WTC11 (cell line): Measurements from ENCODE around the gene STPG3.

Experiments
- CBFB ChIP-seq: sonication (generic); formaldehyde crosslinking; IDR thresholded peaks from 2 replicates; pipeline ENCODE4 v1.8.1; 2022; ENCODE audit warnings: mild to moderate bottlenecking, low read depth, missing genetic modification reagents
- RORB ChIP-seq: fragments of 250-450 bp; sonication (Bioruptor Pico); IDR thresholded peaks from 2 replicates; pipeline ENCODE4 v1.9.0; 2021; ENCODE audit warnings: mild to moderate bottlenecking
- SP1 ChIP-seq: sonication (generic); formaldehyde crosslinking; conservative IDR thresholded peaks from 2 replicates; pipeline ENCODE4 v1.8.1; 2022; ENCODE audit warnings: missing genetic modification reagents
- ZNF138 ChIP-seq: sonication (generic); formaldehyde crosslinking; conservative IDR thresholded peaks from 2 replicates; pipeline ENCODE4 v1.8.1; 2022; ENCODE audit warnings: mild to moderate bottlenecking, moderate library complexity, missing genetic modification reagents
- ZNF396 ChIP-seq: fragments of 250-450 bp; sonication (Bioruptor Pico); IDR thresholded peaks from 2 replicates; pipeline ENCODE4 v1.8.0; 2021; ENCODE audit warnings: mild to moderate bottlenecking, moderate library complexity, borderline replicate concordance
- TF ChIP-seq, protein P1 (sequence below): fragments of 200-600 bp; IDR thresholded peaks from 2 replicates; pipeline ENCODE4 v1.8.0; 2022; ENCODE audit warnings: antibody characterized with exemption
- TF ChIP-seq, protein P2 (sequence below): sonication (generic); formaldehyde crosslinking; IDR thresholded peaks from 2 replicates; pipeline ENCODE4 v1.8.0; 2022; ENCODE audit warnings: mild to moderate bottlenecking, missing genetic modification reagents
- TF ChIP-seq, protein P3 (sequence below): sonication (generic); formaldehyde crosslinking; IDR thresholded peaks from 2 replicates; pipeline ENCODE4 v1.8.1; 2023; ENCODE audit warnings: mild to moderate bottlenecking, missing genetic modification reagents
- TF ChIP-seq, protein P4 (sequence below): sonication (generic); formaldehyde crosslinking; IDR thresholded peaks from 2 replicates; pipeline ENCODE4 v1.8.1; 2022; ENCODE audit warnings: low read depth, missing genetic modification reagents, borderline replicate concordance

DNA sequence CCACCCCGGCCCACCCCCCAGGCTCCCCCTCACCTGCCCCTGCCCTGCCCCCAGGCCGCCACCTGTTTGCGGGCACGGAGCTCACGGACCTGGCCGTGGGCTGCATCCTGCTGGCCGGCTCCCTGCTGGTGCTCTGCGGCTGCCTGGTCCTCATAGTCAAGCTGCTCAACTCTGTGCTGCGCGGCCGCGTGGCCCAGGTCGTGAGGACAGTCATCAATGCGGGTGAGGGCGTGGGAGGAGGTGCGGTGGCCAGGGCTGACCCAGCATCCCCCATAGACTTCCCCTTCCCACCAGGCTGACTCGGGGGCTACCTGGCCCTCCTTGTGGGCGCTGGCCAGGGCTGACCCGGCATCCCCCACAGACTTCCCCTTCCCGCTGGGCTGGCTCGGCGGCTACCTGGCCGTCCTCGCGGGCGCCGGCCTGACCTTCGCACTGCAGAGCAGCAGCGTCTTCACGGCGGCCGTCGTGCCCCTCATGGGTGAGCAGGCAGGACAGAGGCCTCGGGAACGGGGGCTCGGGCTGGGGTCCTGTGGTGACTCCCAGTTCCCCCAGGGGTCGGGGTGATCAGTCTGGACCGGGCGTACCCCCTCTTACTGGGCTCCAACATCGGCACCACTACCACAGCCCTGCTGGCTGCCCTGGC is 16.9 kb upstream of the STPG3 start:
- TF ChIP-seq, protein P1, sequence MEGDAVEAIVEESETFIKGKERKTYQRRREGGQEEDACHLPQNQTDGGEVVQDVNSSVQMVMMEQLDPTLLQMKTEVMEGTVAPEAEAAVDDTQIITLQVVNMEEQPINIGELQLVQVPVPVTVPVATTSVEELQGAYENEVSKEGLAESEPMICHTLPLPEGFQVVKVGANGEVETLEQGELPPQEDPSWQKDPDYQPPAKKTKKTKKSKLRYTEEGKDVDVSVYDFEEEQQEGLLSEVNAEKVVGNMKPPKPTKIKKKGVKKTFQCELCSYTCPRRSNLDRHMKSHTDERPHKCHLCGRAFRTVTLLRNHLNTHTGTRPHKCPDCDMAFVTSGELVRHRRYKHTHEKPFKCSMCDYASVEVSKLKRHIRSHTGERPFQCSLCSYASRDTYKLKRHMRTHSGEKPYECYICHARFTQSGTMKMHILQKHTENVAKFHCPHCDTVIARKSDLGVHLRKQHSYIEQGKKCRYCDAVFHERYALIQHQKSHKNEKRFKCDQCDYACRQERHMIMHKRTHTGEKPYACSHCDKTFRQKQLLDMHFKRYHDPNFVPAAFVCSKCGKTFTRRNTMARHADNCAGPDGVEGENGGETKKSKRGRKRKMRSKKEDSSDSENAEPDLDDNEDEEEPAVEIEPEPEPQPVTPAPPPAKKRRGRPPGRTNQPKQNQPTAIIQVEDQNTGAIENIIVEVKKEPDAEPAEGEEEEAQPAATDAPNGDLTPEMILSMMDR: no peak
- TF ChIP-seq SP1 (CRISPR knock-in tag): no peak
- TF ChIP-seq, protein P2, sequence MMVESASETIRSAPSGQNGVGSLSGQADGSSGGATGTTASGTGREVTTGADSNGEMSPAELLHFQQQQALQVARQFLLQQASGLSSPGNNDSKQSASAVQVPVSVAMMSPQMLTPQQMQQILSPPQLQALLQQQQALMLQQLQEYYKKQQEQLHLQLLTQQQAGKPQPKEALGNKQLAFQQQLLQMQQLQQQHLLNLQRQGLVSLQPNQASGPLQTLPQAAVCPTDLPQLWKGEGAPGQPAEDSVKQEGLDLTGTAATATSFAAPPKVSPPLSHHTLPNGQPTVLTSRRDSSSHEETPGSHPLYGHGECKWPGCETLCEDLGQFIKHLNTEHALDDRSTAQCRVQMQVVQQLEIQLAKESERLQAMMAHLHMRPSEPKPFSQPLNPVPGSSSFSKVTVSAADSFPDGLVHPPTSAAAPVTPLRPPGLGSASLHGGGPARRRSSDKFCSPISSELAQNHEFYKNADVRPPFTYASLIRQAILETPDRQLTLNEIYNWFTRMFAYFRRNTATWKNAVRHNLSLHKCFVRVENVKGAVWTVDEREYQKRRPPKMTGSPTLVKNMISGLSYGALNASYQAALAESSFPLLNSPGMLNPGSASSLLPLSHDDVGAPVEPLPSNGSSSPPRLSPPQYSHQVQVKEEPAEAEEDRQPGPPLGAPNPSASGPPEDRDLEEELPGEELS (CRISPR knock-in tag): no peak
- no peak for TF ChIP-seq ZNF396 (CRISPR knock-in tag)
- TF ChIP-seq, protein P3, sequence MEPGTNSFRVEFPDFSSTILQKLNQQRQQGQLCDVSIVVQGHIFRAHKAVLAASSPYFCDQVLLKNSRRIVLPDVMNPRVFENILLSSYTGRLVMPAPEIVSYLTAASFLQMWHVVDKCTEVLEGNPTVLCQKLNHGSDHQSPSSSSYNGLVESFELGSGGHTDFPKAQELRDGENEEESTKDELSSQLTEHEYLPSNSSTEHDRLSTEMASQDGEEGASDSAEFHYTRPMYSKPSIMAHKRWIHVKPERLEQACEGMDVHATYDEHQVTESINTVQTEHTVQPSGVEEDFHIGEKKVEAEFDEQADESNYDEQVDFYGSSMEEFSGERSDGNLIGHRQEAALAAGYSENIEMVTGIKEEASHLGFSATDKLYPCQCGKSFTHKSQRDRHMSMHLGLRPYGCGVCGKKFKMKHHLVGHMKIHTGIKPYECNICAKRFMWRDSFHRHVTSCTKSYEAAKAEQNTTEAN (CRISPR knock-in tag): no peak
- TF ChIP-seq CBFB: no peak
- no peak for TF ChIP-seq RORB
- TF ChIP-seq, protein P4, sequence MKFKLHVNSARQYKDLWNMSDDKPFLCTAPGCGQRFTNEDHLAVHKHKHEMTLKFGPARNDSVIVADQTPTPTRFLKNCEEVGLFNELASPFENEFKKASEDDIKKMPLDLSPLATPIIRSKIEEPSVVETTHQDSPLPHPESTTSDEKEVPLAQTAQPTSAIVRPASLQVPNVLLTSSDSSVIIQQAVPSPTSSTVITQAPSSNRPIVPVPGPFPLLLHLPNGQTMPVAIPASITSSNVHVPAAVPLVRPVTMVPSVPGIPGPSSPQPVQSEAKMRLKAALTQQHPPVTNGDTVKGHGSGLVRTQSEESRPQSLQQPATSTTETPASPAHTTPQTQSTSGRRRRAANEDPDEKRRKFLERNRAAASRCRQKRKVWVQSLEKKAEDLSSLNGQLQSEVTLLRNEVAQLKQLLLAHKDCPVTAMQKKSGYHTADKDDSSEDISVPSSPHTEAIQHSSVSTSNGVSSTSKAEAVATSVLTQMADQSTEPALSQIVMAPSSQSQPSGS (CRISPR knock-in tag): no peak
- no peak for TF ChIP-seq ZNF138 (CRISPR knock-in tag)
